ENCODE measurements around the gene TRAPPC11.

DNA sequence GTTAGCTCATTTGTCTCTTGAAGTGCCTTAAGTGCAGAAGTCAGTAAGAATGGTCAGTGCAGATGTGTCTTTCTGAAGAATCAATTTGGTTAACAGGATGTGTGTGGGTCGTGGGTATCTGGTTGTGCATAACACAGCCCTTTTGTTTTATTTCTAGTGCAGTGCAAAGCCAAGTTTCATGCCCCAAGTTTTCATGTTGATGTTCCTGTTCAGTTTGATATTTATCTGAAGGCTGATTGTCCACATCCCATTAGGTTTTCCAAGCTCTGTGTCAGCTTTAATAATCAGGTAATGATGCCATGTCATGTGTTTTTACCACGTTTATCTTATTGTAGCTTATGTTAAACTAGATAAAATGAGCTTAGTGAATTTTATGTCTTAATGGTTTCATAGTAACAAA lies 27.4 kb downstream of the TRAPPC11 start:
- TF ChIP-seq, protein P1, sequence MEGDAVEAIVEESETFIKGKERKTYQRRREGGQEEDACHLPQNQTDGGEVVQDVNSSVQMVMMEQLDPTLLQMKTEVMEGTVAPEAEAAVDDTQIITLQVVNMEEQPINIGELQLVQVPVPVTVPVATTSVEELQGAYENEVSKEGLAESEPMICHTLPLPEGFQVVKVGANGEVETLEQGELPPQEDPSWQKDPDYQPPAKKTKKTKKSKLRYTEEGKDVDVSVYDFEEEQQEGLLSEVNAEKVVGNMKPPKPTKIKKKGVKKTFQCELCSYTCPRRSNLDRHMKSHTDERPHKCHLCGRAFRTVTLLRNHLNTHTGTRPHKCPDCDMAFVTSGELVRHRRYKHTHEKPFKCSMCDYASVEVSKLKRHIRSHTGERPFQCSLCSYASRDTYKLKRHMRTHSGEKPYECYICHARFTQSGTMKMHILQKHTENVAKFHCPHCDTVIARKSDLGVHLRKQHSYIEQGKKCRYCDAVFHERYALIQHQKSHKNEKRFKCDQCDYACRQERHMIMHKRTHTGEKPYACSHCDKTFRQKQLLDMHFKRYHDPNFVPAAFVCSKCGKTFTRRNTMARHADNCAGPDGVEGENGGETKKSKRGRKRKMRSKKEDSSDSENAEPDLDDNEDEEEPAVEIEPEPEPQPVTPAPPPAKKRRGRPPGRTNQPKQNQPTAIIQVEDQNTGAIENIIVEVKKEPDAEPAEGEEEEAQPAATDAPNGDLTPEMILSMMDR (IDR thresholded peaks at IDR 0.05) = no peak
- no peak for TF ChIP-seq POLR2AphosphoS5 (IDR thresholded peaks at IDR 0.05)
- no peak for TF ChIP-seq EP300 (IDR thresholded peaks at IDR 0.05)
- no peak for TF ChIP-seq POLR2A (IDR thresholded peaks at IDR 0.05)
